AG09309 (cell line): ENCODE measurements around the gene ROR2.

Experiments used
- DNase-seq: peaks from one replicate; pipeline ENCODE4 v3.0.0-alpha.2; 2010; ENCODE audit warnings: low read depth
- H3K4me3 ChIP-seq: 2 replicates; pipeline ENCODE4 v1.5.1; 2011; ENCODE audit warnings: mild to moderate bottlenecking, low read depth, low read length, moderate library complexity; ENCODE audit not compliant: control insufficient read depth
- CTCF ChIP-seq: IDR thresholded peaks from 2 replicates; pipeline ENCODE4 v1.5.1; 2011; ENCODE audit warnings: mild to moderate bottlenecking, low read depth, low read length, inconsistent platforms; ENCODE audit not compliant: insufficient read depth, control insufficient read depth; ENCODE audit errors: missing control alignments

ROR2 gene

DNA sequence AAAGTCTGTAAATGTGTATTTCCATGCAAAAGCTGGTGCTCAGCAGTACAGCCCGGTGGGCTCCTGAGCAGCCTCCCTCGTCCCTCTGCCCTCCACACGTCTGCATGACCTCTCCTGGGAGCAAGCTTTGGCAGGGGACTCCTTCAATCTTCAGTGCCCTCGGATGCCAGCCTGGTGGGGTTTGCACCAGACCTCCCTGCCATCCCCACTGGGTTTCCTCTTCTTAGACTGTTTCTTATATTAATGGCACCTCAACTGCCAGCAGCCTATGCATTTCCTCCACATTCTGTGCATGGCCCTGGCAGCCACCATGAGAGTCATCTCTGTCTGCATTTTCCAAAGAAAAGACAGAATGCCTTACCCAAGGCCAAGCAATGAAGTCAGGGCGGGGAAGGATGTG, 108.4 kb downstream of the ROR2 start:
- TF ChIP-seq CTCF = no peak
- no peak for DNase-seq
- no peak overlapping the region for H3K4me3 ChIP-seq

DNA sequence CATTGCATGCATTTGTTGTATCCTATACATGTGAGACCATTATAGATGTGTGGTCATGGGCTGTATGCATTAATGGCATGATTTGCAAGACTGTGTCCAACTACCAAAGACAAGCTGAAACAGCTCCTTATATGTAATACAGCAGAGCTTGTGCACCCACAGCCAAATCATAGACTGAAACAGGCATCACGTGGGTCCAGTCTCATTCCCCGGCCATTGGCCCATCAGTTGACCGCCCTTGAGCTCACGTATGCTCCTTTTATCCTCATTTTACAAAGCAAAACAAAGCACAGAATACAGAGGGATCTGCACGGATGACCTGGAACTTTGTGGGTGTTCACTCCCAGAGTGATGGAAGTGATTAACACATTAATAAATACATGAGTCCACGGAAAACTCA, 109.1 kb downstream of the ROR2 start:
- H3K4me3 ChIP-seq = no peak overlapping the region
- TF ChIP-seq CTCF = no peak
- DNase-seq = no peak

DNA sequence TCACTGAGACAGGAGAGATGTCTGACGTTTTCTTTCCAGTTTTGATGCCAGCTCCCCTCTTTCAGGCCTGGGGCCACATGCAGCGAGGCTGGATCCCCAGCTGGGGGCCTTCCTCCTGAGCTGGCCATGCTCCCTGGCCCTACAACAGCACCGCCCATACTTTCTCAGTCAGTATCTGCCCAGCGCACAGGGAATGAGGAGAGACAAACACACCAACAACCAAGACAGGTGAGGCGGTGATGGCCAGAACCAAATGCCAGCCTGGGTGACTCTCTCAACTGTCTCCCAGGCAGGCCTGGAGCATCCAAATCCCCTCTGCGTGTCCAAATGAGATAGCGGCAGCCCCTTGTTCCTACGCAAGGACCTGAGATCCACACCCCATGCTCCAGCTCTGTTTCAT, 109.6 kb downstream of the ROR2 start:
- H3K4me3 ChIP-seq = no peak overlapping the region
- DNase-seq = no peak
- TF ChIP-seq CTCF = no peak

DNA sequence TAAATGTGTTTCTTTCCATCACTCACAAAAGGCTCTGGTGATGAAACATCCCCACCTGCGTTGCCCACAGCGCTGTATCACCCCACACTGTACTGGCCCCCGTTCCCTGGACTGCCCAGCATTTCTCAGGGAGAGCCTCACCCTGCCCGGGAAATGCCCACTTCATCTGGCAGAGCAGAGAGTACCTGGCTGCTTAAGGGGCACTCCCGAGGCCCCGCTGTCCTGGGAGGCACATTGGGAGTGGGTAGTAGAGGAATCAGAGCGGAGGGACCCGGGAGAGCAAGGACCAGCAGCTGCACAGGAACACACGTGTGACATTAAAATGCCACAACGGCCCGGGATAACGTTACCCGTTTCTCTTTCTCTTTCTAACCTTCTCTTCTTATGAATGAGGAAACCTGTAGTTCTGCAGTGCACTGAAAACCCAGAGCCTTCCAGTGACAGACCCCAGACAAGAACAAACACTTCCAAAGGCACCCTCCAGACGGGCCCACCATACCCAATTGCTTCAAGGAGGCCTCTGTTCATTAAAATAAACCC, 110.0 kb downstream of the ROR2 start:
- TF ChIP-seq CTCF = no peak
- DNase-seq = no peak
- no peak overlapping the region for H3K4me3 ChIP-seq

DNA sequence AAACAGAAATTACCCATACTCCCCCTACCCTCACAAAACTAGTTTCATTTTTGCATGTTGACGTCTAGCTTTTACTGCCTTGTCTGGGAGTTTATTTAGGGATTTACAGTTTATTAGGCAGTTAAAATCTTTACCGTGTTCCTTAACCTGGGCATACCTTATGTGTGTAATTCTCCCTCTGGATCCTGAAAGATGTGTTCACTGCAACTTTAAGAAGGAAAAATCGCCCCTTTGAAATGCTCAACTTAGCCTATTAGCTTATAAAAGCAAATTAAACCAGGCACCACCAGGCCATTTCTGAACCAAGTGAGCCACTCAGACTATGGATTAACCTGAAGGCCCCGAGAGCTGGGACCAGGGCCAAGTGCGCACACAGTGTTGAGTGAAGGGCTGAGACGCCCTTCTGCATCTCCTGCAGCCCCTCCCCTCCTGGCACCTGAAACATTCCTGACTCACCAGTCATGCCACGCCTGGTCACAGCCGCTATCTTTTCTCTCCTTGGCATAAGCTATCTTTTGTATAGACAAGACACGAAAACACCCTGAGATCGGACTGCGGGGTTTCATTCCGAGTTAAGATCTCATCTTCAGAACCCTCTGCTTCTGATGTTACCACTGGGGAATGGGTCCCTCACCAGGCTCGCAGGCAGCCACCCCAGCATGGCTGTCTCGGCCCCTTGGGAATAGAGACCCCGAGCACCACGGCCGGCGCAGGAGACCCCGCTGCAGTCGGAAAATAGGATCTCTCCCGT, 111.9 kb downstream of the ROR2 start:
- TF ChIP-seq CTCF = no peak
- DNase-seq = no peak
- no peak overlapping the region for H3K4me3 ChIP-seq

DNA sequence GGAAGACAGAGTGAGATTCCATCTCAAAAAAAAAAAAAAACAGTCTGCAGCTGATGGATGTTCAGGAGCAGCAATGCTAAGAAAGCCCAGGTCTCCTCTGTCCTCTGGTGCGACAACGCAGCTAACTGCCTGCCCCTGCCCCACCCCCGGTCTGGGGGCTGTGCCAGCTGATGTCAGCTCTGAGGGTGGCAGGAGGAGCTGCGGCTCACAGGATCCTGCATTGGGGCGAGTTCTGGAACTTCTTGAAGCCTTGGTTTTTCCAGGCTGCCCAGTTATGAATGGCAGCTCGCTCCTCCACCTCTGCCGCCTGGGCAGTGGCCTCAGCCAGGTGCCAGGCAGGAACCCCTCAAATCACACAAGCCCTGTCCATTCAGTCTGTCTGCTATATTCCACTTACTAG, 113.5 kb downstream of the ROR2 start:
- DNase-seq = no peak
- H3K4me3 ChIP-seq = no peak overlapping the region
- TF ChIP-seq CTCF = no peak
